Measurements from ENCODE around the gene TMEM80. TPM values are rescaled to one million over a fixed set of nuclear protein-coding genes. Genes with fewer than 3 reads are reported as not detected.

Gene TMEM80
- total RNA-seq, 4 donors from 2014 or later = 28.9 to 70.9 (median 42.9) TPM

GRCh38 chr11:726278-727220 is 30.9 kb downstream of the TMEM80 start:
- DNase-seq (ENCODE audit: low spot score in 2 of 2) = peak in 1 of 2 donors; percentile 92
- WGBS, 2 donors = 11% methylated on average over 32 to 50 of the region's 61 CpGs
- no peak overlapping the region for H3K4me3 ChIP-seq (ENCODE audit: low read depth, poor library complexity, severe bottlenecking)
- intact Hi-C loops (cut with DNase I; ENCODE audit: low total_unique reads) = loop anchor here (10.0 kb wide), 1 partner anchor 72 kb away; no protein-coding TSS in a partner anchor
- no peak for TF ChIP-seq POLR2A (IDR thresholded peaks at IDR 0.05)
- no peak for TF ChIP-seq CTCF (IDR thresholded peaks at IDR 0.05)

- 75 to 92% methylated on average over 12 of the region's 12 CpGs for WGBS, 2 donors
- H3K4me3 ChIP-seq (ENCODE audit: low read depth, poor library complexity, severe bottlenecking) = no peak overlapping the region
- DNase-seq (ENCODE audit: low spot score in 2 of 2) = no peak
- intact Hi-C loops (cut with DNase I; ENCODE audit: low total_unique reads) = loop anchor here (10.0 kb wide), 1 partner anchor 72 kb away; no protein-coding TSS in a partner anchor
- no peak for TF ChIP-seq CTCF (IDR thresholded peaks at IDR 0.05)
- TF ChIP-seq POLR2A (IDR thresholded peaks at IDR 0.05) = no peak
Observed at GRCh38 chr11:727281-727701, 31.7 kb downstream of the TMEM80 start.

GRCh38 chr11:727859-728748 is 32.5 kb downstream of the TMEM80 start:
- WGBS, 2 donors = 29 to 44% methylated on average over 7 to 21 of the region's 31 CpGs
- peak in 1 of 3 donors; percentile 89 for TF ChIP-seq CTCF (IDR thresholded peaks at IDR 0.05)
- TF ChIP-seq POLR2A (IDR thresholded peaks at IDR 0.05) = no peak
- DNase-seq (ENCODE audit: low spot score in 2 of 2) = peak; percentile 72 to 97
- intact Hi-C loops (cut with DNase I; ENCODE audit: low total_unique reads) = loop anchor here (10.0 kb wide), 1 partner anchor 73 kb away; no protein-coding TSS in a partner anchor
- no peak overlapping the region for H3K4me3 ChIP-seq (ENCODE audit: low read depth, poor library complexity, severe bottlenecking)

GRCh38 chr11:728901-729491 is 33.4 kb downstream of the TMEM80 start:
- intact Hi-C loops (cut with DNase I; ENCODE audit: low total_unique reads) = loop anchor here (10.0 kb wide), 1 partner anchor 74 kb away; no protein-coding TSS in a partner anchor
- TF ChIP-seq POLR2A (IDR thresholded peaks at IDR 0.05) (no peak), CTCF (IDR thresholded peaks at IDR 0.05) (no peak)
- DNase-seq (ENCODE audit: low spot score in 2 of 2) = no peak
- WGBS, 2 donors = 61 to 64% methylated on average over 5 to 15 of the region's 15 CpGs
- H3K4me3 ChIP-seq (ENCODE audit: low read depth, poor library complexity, severe bottlenecking) = no peak overlapping the region

- no peak for DNase-seq (ENCODE audit: low spot score in 2 of 2)
- TF ChIP-seq CTCF (IDR thresholded peaks at IDR 0.05) (no peak), POLR2A (IDR thresholded peaks at IDR 0.05) (no peak)
- intact Hi-C loops (cut with DNase I; ENCODE audit: low total_unique reads) = loop anchor here (10.0 kb wide), 1 partner anchor 75 kb away; no protein-coding TSS in a partner anchor
- 47 to 52% methylated on average over 16 to 17 of the region's 17 CpGs for WGBS, 2 donors
- no peak overlapping the region for H3K4me3 ChIP-seq (ENCODE audit: low read depth, poor library complexity, severe bottlenecking)
Observed at GRCh38 chr11:729492-730074, 34.0 kb downstream of the TMEM80 start.

All from lower leg skin (tissue), 4 donors.